Measurements from ENCODE around the gene MEX3A.

The MEX3A gene

DNA sequence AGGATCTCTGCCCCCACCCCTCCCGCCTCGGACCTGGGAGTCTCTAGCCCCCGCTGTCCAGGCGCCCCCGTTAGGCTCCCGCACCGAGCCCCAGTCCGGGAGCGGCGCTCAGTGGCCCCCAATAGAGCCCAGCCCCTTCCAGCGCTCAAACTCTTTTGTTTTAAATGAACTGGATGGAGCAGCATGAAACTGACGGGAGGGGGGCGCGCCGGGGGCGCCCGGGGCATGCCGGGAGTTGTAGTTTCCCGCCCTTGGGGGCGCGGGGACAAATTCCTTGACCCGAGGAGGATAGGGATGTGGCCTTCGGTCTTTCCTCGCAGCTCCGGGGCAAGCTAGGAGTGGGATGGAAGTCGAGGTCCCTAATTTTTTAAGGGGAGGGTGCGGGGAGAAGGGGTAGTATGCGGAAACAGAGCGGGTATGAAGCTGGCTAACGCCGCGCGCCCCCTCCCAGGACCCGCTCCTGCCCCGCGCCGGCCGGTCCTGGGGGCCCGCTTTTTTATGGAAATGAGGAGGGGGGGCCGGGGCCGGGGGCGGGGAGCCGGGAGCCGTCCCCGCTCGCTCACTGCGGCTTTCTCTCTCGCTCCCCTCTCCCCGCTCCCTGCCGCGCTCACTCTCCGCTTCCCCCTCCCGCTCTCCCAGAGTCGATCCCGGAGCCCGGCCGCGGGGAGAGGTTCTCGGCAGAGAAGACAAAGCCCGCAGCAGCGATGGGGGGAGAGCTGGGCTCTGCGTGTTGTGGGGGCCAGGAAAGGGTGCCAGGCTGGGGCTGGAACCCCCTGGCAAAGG lies at the start of gene MEX3A:
Gene MEX3A (minus strand): TSS at position 157 of the 783 bp plus-strand sequence. CDS start 467 bp downstream, outside the sequence.
- TF ChIP-seq REST (IDR thresholded peaks at IDR 0.05; ENCODE audit: low read depth) (no peak), ZBTB7A (IDR thresholded peaks at IDR 0.05; ENCODE audit: low read depth) (peak; percentile 95), TEAD4 (IDR thresholded peaks at IDR 0.05) (peak; percentile 62), NFIC (IDR thresholded peaks at IDR 0.05) (no peak; the same call in 1 of the 2 replicates), FOXM1 (IDR thresholded peaks at IDR 0.05; ENCODE audit: borderline replicate concordance, low read depth) (no peak), EP300 (IDR thresholded peaks at IDR 0.05; ENCODE audit: borderline replicate concordance) (no peak), YY1 (IDR thresholded peaks at IDR 0.05; ENCODE audit: low read depth) (peak; percentile 61; the same call in 1 of the 2 replicates), TAF1 (IDR thresholded peaks at IDR 0.05; ENCODE audit: low read depth) (peak; percentile 55; the same call in 1 of the 2 replicates), EGR1 (IDR thresholded peaks at IDR 0.05) (peak; percentile 36; the same call in 1 of the 2 replicates), MAX (IDR thresholded peaks at IDR 0.05) (peak; percentile 67; the same call in 1 of the 2 replicates), CREB1 (IDR thresholded peaks at IDR 0.05; ENCODE audit: low read depth) (0 out of 2 replicates have a peak, but pooled peaks have one; percentile 17), RAD21 (IDR thresholded peaks at IDR 0.05; ENCODE audit: low read depth) (no peak), CEBPB (IDR thresholded peaks at IDR 0.05) (no peak), TCF12 (IDR thresholded peaks at IDR 0.05; ENCODE audit: low read depth) (peak; percentile 57; the same call in 1 of the 2 replicates)
- TF ChIP-seq, protein P1, sequence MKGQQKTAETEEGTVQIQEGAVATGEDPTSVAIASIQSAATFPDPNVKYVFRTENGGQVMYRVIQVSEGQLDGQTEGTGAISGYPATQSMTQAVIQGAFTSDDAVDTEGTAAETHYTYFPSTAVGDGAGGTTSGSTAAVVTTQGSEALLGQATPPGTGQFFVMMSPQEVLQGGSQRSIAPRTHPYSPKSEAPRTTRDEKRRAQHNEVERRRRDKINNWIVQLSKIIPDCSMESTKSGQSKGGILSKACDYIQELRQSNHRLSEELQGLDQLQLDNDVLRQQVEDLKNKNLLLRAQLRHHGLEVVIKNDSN (IDR thresholded peaks at IDR 0.05): no peak

DNA sequence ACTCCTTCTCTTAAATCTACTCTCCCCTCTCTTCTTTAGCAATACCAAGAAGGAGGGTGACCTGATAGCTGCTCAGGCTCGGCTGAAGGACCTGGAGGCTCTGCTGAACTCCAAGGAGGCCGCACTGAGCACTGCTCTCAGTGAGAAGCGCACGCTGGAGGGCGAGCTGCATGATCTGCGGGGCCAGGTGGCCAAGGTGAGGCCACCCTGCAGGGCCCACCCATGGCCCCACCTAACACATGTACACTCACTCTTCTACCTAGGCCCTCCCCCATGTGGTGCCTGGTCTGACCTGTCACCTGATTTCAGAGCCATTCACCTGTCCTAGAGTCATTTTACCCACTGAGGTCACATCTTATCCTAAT lies 48.3 kb upstream of the MEX3A start:
- TF ChIP-seq TAF1 (IDR thresholded peaks at IDR 0.05; ENCODE audit: low read depth): no peak
- TF ChIP-seq REST (IDR thresholded peaks at IDR 0.05; ENCODE audit: low read depth): no peak
- no peak for TF ChIP-seq CREB1 (IDR thresholded peaks at IDR 0.05; ENCODE audit: low read depth)
- TF ChIP-seq TEAD4 (IDR thresholded peaks at IDR 0.05): no peak
- no peak for TF ChIP-seq TCF12 (IDR thresholded peaks at IDR 0.05; ENCODE audit: low read depth)

DNA sequence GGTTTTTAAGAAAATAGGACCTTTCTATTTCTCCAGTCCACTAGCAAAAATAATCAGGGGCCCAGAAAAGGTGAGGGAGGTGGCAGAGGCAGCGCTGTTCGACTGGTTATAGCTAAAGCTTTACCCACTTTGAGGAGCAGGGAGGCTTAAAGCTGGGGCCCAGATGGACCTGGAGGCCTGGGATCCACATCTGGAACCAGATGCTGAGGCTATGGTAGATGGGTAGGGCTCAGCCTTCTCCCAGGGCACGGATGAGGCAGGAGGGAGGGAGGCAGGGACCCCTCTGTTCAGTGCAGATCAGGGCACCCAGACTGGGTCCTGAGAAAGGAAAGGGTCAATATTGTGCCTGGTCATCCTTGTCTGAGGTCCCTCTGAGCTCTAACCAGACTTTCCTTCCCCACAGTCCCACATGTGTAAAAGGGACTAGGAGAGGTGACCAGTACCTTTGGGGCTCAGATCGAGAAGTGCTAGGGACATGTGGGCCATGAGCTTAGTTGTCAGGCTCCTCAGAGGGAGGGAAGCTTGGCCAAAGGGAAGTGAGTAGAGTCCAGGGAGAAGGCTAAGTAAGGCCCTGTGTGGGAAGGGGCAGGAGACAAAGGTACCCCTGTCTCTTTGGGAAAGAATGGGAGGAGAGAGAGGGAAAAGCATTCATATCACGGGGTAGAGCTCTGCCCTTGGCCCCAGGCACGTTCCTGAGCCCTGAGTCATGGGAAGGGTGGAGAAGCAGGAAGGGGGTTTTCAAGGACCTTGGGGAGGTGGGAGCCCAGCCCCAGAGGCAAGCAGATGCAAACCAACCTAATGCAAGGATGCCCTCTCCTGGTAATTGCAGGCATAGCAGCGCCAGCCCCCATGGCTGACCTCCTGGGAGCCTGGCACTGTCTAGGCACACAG lies 47.7 kb upstream of the MEX3A start:
- TF ChIP-seq MAX (IDR thresholded peaks at IDR 0.05) (no peak), TCF12 (IDR thresholded peaks at IDR 0.05; ENCODE audit: low read depth) (peak; percentile 55; the same call in 1 of the 2 replicates), YY1 (IDR thresholded peaks at IDR 0.05; ENCODE audit: low read depth) (0 out of 2 replicates have a peak, but pooled peaks have one; percentile 52), TAF1 (IDR thresholded peaks at IDR 0.05; ENCODE audit: low read depth) (no peak), NFIC (IDR thresholded peaks at IDR 0.05) (peak; percentile 59), RAD21 (IDR thresholded peaks at IDR 0.05; ENCODE audit: low read depth) (peak; percentile 99), TEAD4 (IDR thresholded peaks at IDR 0.05) (peak; percentile 76), EGR1 (IDR thresholded peaks at IDR 0.05) (no peak), CREB1 (IDR thresholded peaks at IDR 0.05; ENCODE audit: low read depth) (no peak), REST (IDR thresholded peaks at IDR 0.05; ENCODE audit: low read depth) (no peak), FOXM1 (IDR thresholded peaks at IDR 0.05; ENCODE audit: borderline replicate concordance, low read depth) (0 out of 2 replicates have a peak, but pooled peaks have one; percentile 26), EP300 (IDR thresholded peaks at IDR 0.05; ENCODE audit: borderline replicate concordance) (peak; percentile 61; the same call in 1 of the 2 replicates), ZBTB7A (IDR thresholded peaks at IDR 0.05; ENCODE audit: low read depth) (peak; percentile 90; the same call in 1 of the 2 replicates), CEBPB (IDR thresholded peaks at IDR 0.05) (no peak)
- TF ChIP-seq, protein P1 (IDR thresholded peaks at IDR 0.05): no peak

Measured in Ishikawa (cell line).